SK-N-SH treated with all-trans-retinoic acid at 6 μM for 48 hours (cell line): ENCODE measurements around the gene PTPRD.

ENCODE experiments used
- ISL1 ChIP-seq: fragments of 250-450 bp; sonication (Bioruptor Pico); IDR thresholded peaks from 2 replicates; pipeline ENCODE4 v2.1.2; 2022; ENCODE audit warnings: mild to moderate bottlenecking, moderate library complexity
- OSR1 ChIP-seq: fragments of 250-450 bp; sonication (Bioruptor Pico); IDR thresholded peaks from 2 replicates; pipeline ENCODE4 v1.8.0; 2022; ENCODE audit warnings: moderate library complexity, mild to moderate bottlenecking, inconsistent platforms
- PATZ1 ChIP-seq: fragments of 250-450 bp; sonication (Bioruptor Pico); IDR thresholded peaks from 2 replicates; pipeline ENCODE4 v1.8.0; 2020; ENCODE audit warnings: mild to moderate bottlenecking, moderate library complexity, borderline replicate concordance
- ZFP30 ChIP-seq: fragments of 450-650 bp; formaldehyde crosslinking; IDR thresholded peaks from 2 replicates; pipeline ENCODE4 v1.5.0; 2022; ENCODE audit warnings: mild to moderate bottlenecking, moderate library complexity
- ZNF565 ChIP-seq: fragments of 450-650 bp; formaldehyde crosslinking; conservative IDR thresholded peaks from 2 replicates; pipeline ENCODE4 v1.5.0; 2020; ENCODE audit warnings: low read depth, mild to moderate bottlenecking, moderate library complexity

GRCh38 chr9:10127867-10128266, 484.9 kb downstream of the PTPRD start:
- no peak for TF ChIP-seq ZNF565 (CRISPR knock-in tag)
- no peak for TF ChIP-seq ISL1 (CRISPR knock-in tag)
- TF ChIP-seq PATZ1: no peak
- TF ChIP-seq ZFP30 (CRISPR knock-in tag): no peak
- TF ChIP-seq OSR1: no peak
